Uterus (tissue), 4 donors: Measurements from ENCODE around the gene IDUA. TPM values are rescaled to one million over a fixed set of nuclear protein-coding genes. Genes with fewer than 3 reads are reported as not detected.

Experiments
- DNase-seq, 2 donors: peaks; one replicate each; pipeline ENCODE4 v3.0.0-alpha.2; 2019 to 2020
- H3K27ac ChIP-seq, 2 donors: fragments of 200-600 bp; sonication (generic); 1 replicate in 1 of 2; 2 replicates in 1 of 2; pipeline ENCODE4 v1.5.1; 2016 to 2018
- H3K27me3 ChIP-seq, 2 donors: fragments of 200-600 bp; sonication (generic); one replicate each; pipeline ENCODE4 v1.5.1; 2018 to 2019; ENCODE audit warnings: control low read depth in 1 of 2
- H3K36me3 ChIP-seq, 2 donors: fragments of 200-600 bp; sonication (generic); one replicate each; pipeline ENCODE4 v1.5.1; 2019; ENCODE audit warnings: control low read depth in 1 of 2
- H3K4me1 ChIP-seq, 2 donors: fragments of 200-600 bp; sonication (generic); one replicate each; pipeline ENCODE4 v1.5.1; 2018 to 2019; ENCODE audit warnings: control low read depth in 1 of 2
- H3K4me3 ChIP-seq, 2 donors: fragments of 200-600 bp; sonication (generic); 1 replicate in 1 of 2; 2 replicates in 1 of 2; pipeline ENCODE4 v1.5.1; 2018 to 2019; ENCODE audit warnings: mild to moderate bottlenecking in 1 of 2
- H3K9me3 ChIP-seq, 2 donors: fragments of 200-600 bp; sonication (generic); one replicate each; pipeline ENCODE4 v1.5.1; 2019; ENCODE audit warnings: control low read depth in 1 of 2
- CTCF ChIP-seq, 4 experiments: fragments of 200-600 bp in 2 of 4; fragments of 450-650 bp in 2 of 4; sonication (generic) in 2 of 4; IDR thresholded peaks; one replicate each; pipeline ENCODE4 v1.5.1; 2016 to 2019; ENCODE audit warnings: antibody characterized with exemption in 4 of 4, mild to moderate bottlenecking in 2 of 4, moderate library complexity in 1 of 4
- POLR2A ChIP-seq, 2 donors: fragments of 450-650 bp; IDR thresholded peaks; one replicate each; pipeline ENCODE4 v1.6.1; 2016; ENCODE audit warnings: antibody characterized with exemption in 2 of 2, mild to moderate bottlenecking in 1 of 2, moderate library complexity in 1 of 2
- intact Hi-C: fragments of 100-400 bp; cut with DNase I; formaldehyde crosslinking; loops from one replicate; pipeline ENCODE4 v1.15.1; 2023; ENCODE audit warnings: low total_unique reads
- total RNA-seq, 4 donors: library from RNA; depleted of rRNA in 3 of 4; stranded (reverse); fragments of >200 nt in 3 of 4; gene quantifications; one replicate each; pipeline versions ENCODE4 v1.1.0 to v1.2.4, GENCODE V29; 2014 to 2023
- donor health status: DM: yes; HTN: yes; CAD: no.

IDUA gene
- total RNA-seq, 4 donors from 2014 or later: 2.8 to 45.8 (median 9.9) TPM

- DNase-seq: no peak
- TF ChIP-seq CTCF (IDR thresholded peaks at IDR 0.05) (no peak), POLR2A (IDR thresholded peaks at IDR 0.05) (no peak)
- intact Hi-C loops: no loop called here
These were observed 2.2 kb downstream of the IDUA start for GRCh38 chr4:988726-989721.

GRCh38 chr4:989722-990471 lies 3.1 kb downstream of the IDUA start:
- Histone ChIP-seq H3K27me3 (no peaks in the 10 kb centered on the region), H3K4me1 (peaks cover 0 to 10% of the 10 kb centered on the region in 2 donors), H3K27ac (no peak overlapping the region), H3K9me3 (no peaks in the 10 kb centered on the region), H3K36me3 (no peaks in the 10 kb centered on the region), H3K4me3 (no peak overlapping the region)
- intact Hi-C loops: no loop called here
- no peak for DNase-seq
- TF ChIP-seq CTCF (IDR thresholded peaks at IDR 0.05): no peak
- TF ChIP-seq POLR2A (IDR thresholded peaks at IDR 0.05): no peak

More at GRCh38 chr4:988726-989721, 2.2 kb downstream of the IDUA start:
- Histone ChIP-seq H3K4me1 (peaks cover 0 to 10% of the 10 kb centered on the region in 2 donors), H3K36me3 (no peaks in the 10 kb centered on the region), H3K27ac (no peak overlapping the region), H3K27me3 (no peaks in the 10 kb centered on the region), H3K4me3 (no peak overlapping the region), H3K9me3 (no peaks in the 10 kb centered on the region)

GRCh38 chr4:990746-991367 lies 4.0 kb downstream of the IDUA start:
- H3K27me3 ChIP-seq: no peaks in the 10 kb centered on the region
- peaks cover 0 to 10% of the 10 kb centered on the region in 2 donors for H3K4me1 ChIP-seq
- H3K4me3 ChIP-seq: no peak overlapping the region
- DNase-seq: no peak
- H3K9me3 ChIP-seq: no peaks in the 10 kb centered on the region
- intact Hi-C loops: no loop called here
- no peak for TF ChIP-seq CTCF (IDR thresholded peaks at IDR 0.05)
- no peak for TF ChIP-seq POLR2A (IDR thresholded peaks at IDR 0.05)
- H3K27ac ChIP-seq: no peak overlapping the region
- H3K36me3 ChIP-seq: no peaks in the 10 kb centered on the region

GRCh38 chr4:991451-992296 lies 4.8 kb downstream of the IDUA start:
- Histone ChIP-seq H3K36me3 (no peaks in the 10 kb centered on the region), H3K9me3 (no peaks in the 10 kb centered on the region), H3K27ac (no peak overlapping the region), H3K4me3 (no peak overlapping the region), H3K27me3 (no peaks in the 10 kb centered on the region), H3K4me1 (peaks cover 0 to 10% of the 10 kb centered on the region in 2 donors)
- TF ChIP-seq POLR2A (IDR thresholded peaks at IDR 0.05) (no peak), CTCF (IDR thresholded peaks at IDR 0.05) (no peak)
- intact Hi-C loops: no loop called here
- no peak for DNase-seq
